Calu3 (cell line): ENCODE measurements around the gene PRRG2. TPM values are rescaled to one million over a fixed set of nuclear protein-coding genes. Genes with fewer than 3 reads are reported as not detected.

ENCODE experiments used
- BruUV-seq: library from RNA; stranded (reverse); fragments of 400-500 nt; replicated peaks from 2 replicates; lab custom pipeline; 2021; lab: Mats Ljungman, UMichigan
- CTCF ChIA-PET: fragments of 300-600 bp; sonication (Branson Sonifier 250); formaldehyde crosslinking; loops from one replicate; lab custom pipeline; 2022; ENCODE audit warnings: antibody characterized with exemption; lab: Charles Lee
- DNase-seq: peaks from one replicate; pipeline ENCODE4 v3.0.0; 2022
- H3K27ac Mint-ChIP-seq: one replicate; pipeline ENCODE4 v1.8.0; 2022; ENCODE audit warnings: mixed read lengths; ENCODE audit not compliant: unreplicated experiment
- H3K27me3 Mint-ChIP-seq: one replicate; pipeline ENCODE4 v1.8.0; 2022; ENCODE audit warnings: mixed read lengths; ENCODE audit not compliant: unreplicated experiment
- H3K36me3 Mint-ChIP-seq: one replicate; pipeline ENCODE4 v1.8.0; 2022; ENCODE audit warnings: mild to moderate bottlenecking, moderate library complexity, mixed read lengths; ENCODE audit not compliant: insufficient read depth, unreplicated experiment
- H3K4me1 Mint-ChIP-seq: one replicate; pipeline ENCODE4 v1.8.0; 2022; ENCODE audit warnings: mild to moderate bottlenecking, low read depth, mixed read lengths; ENCODE audit not compliant: unreplicated experiment
- H3K4me3 Mint-ChIP-seq: one replicate; pipeline ENCODE4 v1.8.0; 2022; ENCODE audit warnings: mild to moderate bottlenecking, low read depth, moderate library complexity, mixed read lengths; ENCODE audit not compliant: unreplicated experiment
- H3K9me3 Mint-ChIP-seq: one replicate; pipeline ENCODE4 v1.8.0; 2022; ENCODE audit warnings: low read depth, mixed read lengths; ENCODE audit not compliant: unreplicated experiment
- intact Hi-C: fragments of 100-400 bp; cut with micrococcal nuclease; formaldehyde crosslinking; loops from one replicate; pipeline ENCODE4 v1.10.0; 2022; ENCODE audit not compliant: unreplicated experiment
- total RNA-seq: library from RNA; stranded (reverse); gene quantifications from 2 replicates; pipeline ENCODE4 v1.2.3, GENCODE V29; 2022
- TF ChIP-seq, protein P1 (sequence below): fragments of 200-600 bp; IDR thresholded peaks from one replicate; pipeline ENCODE4 v1.8.0; 2022; ENCODE audit warnings: antibody characterized with exemption; ENCODE audit not compliant: unreplicated experiment

Gene PRRG2
- total RNA-seq, 1 experiment from 2014 or later: 22.1 TPM

DNA sequence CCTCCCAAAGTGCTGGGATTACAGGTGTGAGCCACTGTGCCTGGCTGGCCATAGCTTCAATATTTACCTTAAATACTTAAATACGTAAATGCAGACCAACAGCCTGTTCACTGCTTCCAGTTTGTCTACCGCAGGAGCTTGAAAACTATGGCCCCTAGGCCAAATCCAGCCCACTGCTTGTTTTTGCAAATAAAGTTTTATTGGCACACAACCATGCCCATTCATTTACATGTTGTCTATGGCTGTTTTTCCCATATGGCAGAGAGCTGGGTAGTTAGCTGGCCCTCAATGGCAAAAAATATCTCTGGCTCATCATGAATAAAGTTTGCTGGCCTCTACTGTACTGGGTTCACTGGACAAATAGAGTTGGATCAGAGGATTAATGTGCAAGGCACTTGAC lies 21.7 kb downstream of the PRRG2 start:
- Mint-ChIP-seq H3K36me3 (peaks cover 87% of the 10 kb centered on the region), H3K9me3 (no peaks in the 10 kb centered on the region), H3K27ac (no peak overlapping the region), H3K4me1 (no peaks in the 10 kb centered on the region), H3K4me3 (no peak overlapping the region), H3K27me3 (no peaks in the 10 kb centered on the region)
- CTCF ChIA-PET: no interaction called here
- TF ChIP-seq, protein P1, sequence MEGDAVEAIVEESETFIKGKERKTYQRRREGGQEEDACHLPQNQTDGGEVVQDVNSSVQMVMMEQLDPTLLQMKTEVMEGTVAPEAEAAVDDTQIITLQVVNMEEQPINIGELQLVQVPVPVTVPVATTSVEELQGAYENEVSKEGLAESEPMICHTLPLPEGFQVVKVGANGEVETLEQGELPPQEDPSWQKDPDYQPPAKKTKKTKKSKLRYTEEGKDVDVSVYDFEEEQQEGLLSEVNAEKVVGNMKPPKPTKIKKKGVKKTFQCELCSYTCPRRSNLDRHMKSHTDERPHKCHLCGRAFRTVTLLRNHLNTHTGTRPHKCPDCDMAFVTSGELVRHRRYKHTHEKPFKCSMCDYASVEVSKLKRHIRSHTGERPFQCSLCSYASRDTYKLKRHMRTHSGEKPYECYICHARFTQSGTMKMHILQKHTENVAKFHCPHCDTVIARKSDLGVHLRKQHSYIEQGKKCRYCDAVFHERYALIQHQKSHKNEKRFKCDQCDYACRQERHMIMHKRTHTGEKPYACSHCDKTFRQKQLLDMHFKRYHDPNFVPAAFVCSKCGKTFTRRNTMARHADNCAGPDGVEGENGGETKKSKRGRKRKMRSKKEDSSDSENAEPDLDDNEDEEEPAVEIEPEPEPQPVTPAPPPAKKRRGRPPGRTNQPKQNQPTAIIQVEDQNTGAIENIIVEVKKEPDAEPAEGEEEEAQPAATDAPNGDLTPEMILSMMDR: no peak
- intact Hi-C loops: no loop called here
- no peak for DNase-seq
- no TSS peak for BruUV-seq

DNA sequence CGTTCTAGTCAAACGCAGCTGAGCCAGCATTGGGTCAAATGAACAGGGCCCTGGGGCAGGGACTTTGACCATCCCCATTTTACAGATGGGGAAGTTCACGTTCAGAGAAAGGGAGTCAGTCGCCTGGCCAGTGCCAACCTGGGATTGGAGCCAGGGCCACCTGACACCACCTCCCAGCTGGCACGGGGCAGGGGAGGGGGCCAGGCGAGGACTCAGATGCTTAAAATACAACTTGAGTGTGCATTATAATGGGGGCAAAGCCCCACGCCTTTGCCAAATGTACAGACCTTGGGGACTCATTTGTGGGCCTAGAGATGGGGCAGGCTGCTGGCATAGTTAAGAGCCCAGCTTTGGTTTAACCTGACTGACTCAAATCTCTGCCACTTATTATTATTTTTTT lies 24.5 kb downstream of the PRRG2 start:
- no peaks in the 10 kb centered on the region for H3K4me1 Mint-ChIP-seq
- H3K4me3 Mint-ChIP-seq: no peak overlapping the region
- TF ChIP-seq, protein P1: no peak
- intact Hi-C loops: no loop called here
- DNase-seq: no peak
- CTCF ChIA-PET: no interaction called here
- no peak overlapping the region for H3K27ac Mint-ChIP-seq
- BruUV-seq: no TSS peak
- no peaks in the 10 kb centered on the region for H3K27me3 Mint-ChIP-seq
- peaks cover 77% of the 10 kb centered on the region for H3K36me3 Mint-ChIP-seq
- H3K9me3 Mint-ChIP-seq: no peaks in the 10 kb centered on the region

DNA sequence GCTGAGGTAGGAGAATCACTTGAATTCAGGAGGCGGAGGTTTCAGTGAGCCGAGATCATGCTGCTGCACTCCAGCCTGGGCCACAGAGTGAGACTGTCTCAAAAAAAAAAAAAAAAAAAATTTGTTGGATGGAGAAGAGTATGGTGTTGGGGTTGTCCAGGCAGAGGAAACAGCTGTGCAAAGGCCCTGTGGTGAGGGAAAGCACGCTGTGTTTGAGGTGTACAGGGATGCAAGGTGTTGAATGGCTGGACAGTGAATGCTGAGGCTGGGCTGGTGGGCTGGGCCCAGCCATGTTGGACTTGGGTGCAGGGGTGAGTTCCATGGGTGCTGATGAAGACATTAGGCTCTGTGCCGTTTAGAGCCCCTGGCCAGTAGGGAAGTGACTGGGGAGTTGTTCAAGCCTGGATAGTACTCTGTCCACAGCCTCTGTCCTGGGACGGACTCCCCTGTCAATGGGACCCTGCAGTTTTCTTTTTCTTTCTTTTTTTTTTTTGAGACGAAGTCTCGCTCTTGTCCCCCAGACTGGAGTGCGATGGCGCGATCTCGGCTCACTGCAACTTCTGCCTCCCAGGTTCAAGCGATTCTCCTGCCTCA lies 28.5 kb downstream of the PRRG2 start:
- H3K9me3 Mint-ChIP-seq: no peaks in the 10 kb centered on the region
- TF ChIP-seq, protein P1: no peak
- H3K36me3 Mint-ChIP-seq: peaks cover 63% of the 10 kb centered on the region
- DNase-seq: no peak
- H3K4me3 Mint-ChIP-seq: no peak overlapping the region
- no peaks in the 10 kb centered on the region for H3K27me3 Mint-ChIP-seq
- H3K4me1 Mint-ChIP-seq: peaks cover 15% of the 10 kb centered on the region
- no peak overlapping the region for H3K27ac Mint-ChIP-seq
- intact Hi-C loops: no loop called here
- CTCF ChIA-PET: no interaction called here
- BruUV-seq: no TSS peak

DNA sequence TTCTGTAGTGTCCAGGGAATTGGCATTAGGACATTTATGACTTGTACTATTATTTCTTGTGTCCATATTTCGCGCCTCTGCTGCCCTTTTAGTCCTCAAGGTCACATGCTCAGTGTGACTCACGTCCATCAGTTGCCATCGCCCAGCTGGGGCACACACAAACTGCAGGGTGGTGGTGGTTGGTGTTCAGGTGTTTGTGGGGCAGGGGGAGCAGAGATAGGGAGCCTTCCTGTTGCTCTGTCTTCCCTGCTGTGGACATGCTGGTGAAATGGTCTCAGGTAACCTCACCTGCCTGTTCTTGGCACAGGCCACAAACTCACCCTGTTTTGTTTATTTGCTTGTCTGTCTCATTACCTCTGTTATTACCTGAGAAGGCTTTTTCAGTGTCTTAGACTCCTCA lies 32.3 kb downstream of the PRRG2 start:
- CTCF ChIA-PET: interaction anchor here (0.8 kb wide), 1 partner anchor 23 kb away, joined by 4 read pairs; no protein-coding TSS in a partner anchor
- DNase-seq: peak; percentile 27
- no TSS peak for BruUV-seq
- intact Hi-C loops: no loop called here
- Mint-ChIP-seq H3K4me1 (peaks cover 15% of the 10 kb centered on the region), H3K9me3 (no peaks in the 10 kb centered on the region), H3K27ac (no peak overlapping the region), H3K4me3 (no peak overlapping the region), H3K36me3 (peaks cover 69% of the 10 kb centered on the region), H3K27me3 (no peaks in the 10 kb centered on the region)
- TF ChIP-seq, protein P1: no peak
